OCI-M2 (cell line): Measurements from ENCODE around the gene PIH1D2.
A peak's percentile ranks its signal among the peaks of the same experiment; 100 is the strongest.
"Not testable (repeated sequence)": the region's sequence is repeated elsewhere in the genome, so short reads cannot be mapped to it uniquely, and the experiment has no call there.

Source experiments
- DNase-seq: peaks from one replicate; lab custom pipeline; 2025; ENCODE audit not compliant: unreplicated experiment; lab: John Stamatoyannopoulos, UW

PIH1D2 gene

GRCh38 chr11:112073941-112074811 is at the start of gene PIH1D2, which contains the start of gene NKAPD1:
Gene PIH1D2, minus strand, starts transcription at chr11:112074017. Its CDS starts 843 bp downstream, at chr11:112073174.
Gene NKAPD1, plus strand, starts transcription at chr11:112074299. Its CDS starts 1,276 bp downstream, at chr11:112075575.
- peak; percentile 42 for DNase-seq

- no peak for DNase-seq
Measured at GRCh38 chr11:112123129-112123528, 49.3 kb upstream of the PIH1D2 start.

DNA sequence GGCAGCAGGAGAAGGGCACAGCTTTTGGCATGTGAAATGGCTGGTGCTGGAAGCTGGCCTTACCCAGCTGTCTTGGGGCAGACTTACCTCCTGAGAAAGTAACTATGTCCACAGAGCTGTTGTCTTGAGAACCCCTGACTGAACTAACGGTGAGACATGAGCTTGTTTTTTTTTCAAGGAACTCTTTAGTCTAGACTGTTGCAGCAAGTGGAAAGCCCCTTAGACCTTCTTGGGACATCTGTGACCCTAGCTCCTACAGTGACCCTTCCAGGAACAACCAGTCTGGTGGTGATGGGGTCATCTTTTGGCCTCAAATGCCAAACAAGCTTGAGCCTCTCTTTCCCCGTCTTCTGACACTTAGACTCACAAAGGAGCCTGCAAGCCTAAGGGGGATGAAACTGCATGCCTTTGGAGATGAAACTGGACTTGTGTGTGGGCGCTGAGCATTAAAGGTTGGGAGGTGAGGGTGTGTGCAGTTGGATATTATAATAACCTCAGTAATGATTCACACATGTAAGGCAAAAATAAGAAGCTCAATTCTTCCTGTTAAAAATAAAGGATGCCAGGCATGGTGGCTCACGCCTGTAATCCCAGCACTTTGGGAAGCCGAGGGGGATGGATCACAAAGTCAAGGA is 48.3 kb upstream of the PIH1D2 start:
- DNase-seq: no peak

DNA sequence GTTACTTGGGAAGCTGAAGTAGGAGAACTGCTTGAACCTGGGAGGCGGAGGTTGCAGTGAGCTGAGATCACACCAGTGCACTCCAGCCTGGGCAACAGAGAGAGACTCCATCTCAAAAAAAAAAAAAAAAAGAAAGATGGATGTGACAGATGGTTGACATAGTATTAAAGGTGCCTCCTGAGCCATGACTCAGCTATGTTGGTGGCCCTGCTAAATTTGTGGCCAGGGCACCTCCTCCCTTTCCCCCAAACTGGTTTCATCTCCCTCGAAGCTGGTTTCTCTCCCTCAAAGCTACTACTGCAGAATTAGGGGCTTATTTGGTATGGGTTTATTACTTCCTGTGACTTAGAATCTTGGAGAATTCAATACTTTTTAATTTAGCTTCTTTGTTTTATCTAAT is 44.4 kb upstream of the PIH1D2 start:
- DNase-seq: no peak

- DNase-seq: no peak
Measured at GRCh38 chr11:112115386-112115785, 41.6 kb upstream of the PIH1D2 start.

- no peak for DNase-seq
Measured at GRCh38 chr11:112114460-112114859, 40.6 kb upstream of the PIH1D2 start.

DNA sequence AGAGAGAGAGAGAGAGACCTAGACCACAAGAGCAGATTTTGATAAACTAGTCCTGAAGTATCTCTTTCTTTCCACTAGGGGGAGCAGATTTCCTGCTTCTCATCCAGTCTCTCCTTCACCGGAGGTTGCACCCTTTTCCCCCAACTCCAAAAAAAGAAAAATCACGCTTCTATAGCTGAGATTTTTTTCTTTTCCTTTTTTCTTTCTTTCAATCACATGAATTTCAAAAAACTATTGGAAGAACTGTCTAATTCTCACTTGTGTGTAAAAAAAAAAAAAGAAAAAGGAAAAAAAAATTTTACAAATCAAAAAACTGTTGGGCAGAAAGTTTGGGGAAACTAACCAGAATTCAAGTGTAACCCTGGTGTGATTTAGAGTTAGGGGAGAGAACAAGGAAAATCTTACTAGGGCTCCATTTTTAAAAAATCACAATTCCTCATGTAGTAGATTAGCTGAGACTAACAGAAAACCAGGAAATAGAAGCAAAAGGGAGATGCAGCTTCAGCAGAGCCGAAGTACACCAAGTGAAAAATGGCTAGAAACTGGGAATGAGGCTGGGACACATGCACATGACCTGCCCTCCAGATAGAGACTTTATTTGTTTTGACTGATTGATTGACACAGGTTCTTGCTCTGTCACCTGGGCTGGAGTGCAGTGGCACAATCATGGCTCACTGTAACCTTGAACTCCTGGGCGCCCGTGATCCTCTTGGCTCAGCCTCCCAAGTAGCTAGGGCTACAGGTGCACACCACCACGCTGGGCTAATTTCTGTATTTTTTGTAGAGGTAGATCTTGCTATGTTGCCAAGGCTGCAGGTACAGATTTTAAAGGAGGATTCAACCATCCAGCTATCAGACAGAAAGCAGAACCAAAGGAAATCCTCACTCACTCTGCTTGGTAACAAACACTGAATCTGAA is 40.0 kb upstream of the PIH1D2 start:
- no peak for DNase-seq

GRCh38 chr11:112106070-112106469 is 32.3 kb upstream of the PIH1D2 start:
- no peak for DNase-seq

DNA sequence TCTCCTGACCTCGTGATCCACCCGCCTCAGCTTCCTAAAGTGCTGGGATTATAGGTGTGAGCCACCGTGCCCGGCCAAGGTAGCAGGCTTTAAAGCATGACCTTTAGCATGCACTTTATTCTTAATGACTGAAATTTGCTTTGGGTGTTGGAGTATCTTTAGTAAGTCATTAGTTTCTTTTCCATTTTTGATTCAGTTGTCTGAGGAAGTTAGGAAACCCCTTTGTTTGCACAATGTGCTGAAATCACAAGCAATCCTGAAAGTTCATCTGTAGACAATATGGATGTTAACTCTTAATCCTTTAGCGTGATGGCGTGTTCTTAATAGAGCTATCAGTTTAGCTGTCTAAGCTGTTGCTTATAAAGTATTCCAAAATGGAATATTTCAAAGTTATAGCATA is 29.6 kb upstream of the PIH1D2 start:
- no peak for DNase-seq

DNA sequence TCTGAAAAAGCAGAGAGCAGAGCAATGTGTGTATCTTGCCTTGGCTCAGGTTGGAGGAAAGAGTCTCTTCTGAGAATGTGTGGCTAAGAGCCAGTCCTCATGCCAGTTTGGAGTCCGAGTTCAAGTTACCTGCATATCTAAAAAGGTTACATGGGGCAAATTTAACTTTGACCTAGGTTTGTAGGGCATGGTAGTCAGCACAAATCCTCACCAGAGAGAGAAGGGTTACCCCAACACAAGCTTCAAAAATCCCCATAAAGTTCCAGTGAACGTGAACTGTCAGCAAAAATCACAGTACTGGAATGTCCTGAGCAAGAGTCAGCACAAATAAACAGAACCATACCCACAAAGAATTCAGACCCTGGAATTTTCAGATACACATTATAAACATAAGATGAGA is 26.6 kb upstream of the PIH1D2 start:
- no peak for DNase-seq

- DNase-seq: no peak
Measured at GRCh38 chr11:112097734-112098528, 24.1 kb upstream of the PIH1D2 start.

GRCh38 chr11:112096194-112096593 is 22.4 kb upstream of the PIH1D2 start:
- no peak for DNase-seq

DNA sequence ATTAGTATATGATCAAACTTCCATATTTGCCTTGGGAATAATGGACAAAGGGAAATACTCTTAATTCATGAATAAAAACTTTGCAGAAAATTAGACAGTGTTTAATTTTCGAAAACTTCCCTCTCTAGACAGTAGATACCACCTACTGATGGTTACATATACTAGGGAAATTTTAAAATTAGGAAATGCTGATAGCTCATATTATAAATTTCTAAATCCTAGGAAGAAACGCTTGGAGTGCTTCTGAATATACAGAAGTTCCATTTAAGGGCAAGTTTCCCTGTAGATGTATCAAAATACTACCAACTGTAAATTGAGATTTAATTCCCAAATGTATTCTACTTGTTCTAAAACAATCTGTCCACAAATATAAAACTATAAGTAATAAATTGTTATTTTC is 21.5 kb upstream of the PIH1D2 start:
- not testable (repeated sequence) for DNase-seq

GRCh38 chr11:112087212-112087611 is 13.4 kb upstream of the PIH1D2 start:
- DNase-seq: no peak

DNA sequence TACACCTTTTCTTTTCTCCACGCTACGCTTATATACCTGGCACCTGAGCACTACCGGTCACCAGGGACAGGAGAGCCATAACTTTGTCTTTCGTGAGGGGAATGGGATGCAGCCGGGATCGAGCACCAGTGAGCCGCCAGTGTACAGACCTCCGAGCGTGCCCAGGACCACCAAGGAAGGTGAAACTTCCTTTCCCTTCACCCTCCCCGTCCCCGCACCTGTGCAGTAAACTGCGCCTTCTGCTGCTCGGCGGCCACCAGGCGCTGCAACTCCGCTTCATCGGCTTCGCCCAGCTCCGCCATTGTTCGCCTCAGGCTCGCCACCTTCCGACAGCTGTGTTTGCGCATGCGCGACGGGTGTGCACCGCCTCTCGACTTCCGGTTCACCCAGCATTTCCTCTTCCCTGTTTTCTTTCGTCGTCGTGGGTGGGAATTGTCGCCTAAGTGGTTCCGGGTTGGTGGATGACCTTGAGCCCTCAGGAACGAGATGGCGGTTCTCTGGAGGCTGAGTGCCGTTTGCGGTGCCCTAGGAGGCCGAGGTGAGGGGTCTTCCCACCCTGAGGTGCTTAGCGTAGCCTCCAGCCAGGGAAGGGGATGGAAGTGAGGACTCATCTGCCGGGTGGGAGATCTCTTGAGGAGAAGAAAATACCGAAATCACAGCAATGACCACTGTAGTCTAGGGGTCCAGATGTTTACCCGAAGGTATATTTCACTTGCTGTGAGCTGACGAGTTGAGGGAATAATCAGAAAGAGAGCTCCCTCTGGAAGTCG is 12.8 kb upstream of the PIH1D2 start, which contains the start of the genes SDHD and TIMM8B:
SDHD (plus strand) TSS at position 452 of the 770 bp plus-strand sequence; CDS start at position 487, 35 bp downstream.
TIMM8B (minus strand) TSS at position 335 of the 770 bp plus-strand sequence; CDS start at position 302, 33 bp downstream.
- DNase-seq: peak; percentile 25

DNA sequence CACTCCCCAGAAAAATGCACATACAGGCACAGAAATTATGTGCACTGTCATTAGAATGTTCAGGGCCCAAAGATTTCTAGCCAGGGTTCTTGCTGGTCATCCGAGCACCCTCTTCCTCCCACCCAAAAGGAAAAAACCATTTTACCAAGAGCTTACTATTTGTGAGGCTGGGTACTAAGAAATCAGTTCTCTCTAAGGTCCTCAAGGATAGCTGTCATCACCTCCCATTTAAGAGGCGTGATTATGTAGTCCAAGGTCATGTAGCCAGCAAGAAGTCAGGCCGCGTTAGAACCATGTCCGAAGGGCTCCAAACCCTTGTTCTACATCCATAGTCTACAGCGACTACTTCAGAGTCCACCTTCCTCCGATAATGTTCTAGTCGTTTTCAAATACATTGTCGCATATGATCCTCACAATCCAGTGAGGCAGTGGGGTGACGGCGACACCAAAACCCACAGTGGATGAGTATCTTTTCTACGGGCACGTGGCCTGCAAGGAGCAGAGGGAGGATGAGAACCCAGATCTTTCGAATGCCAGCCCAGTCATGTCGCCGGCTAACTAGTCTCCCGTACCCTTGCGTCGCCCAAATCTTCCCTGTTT is 12.1 kb upstream of the PIH1D2 start:
- DNase-seq: peak; percentile 28

GRCh38 chr11:112082729-112083128 is 8.9 kb upstream of the PIH1D2 start:
- DNase-seq: no peak

- no peak for DNase-seq
Measured at GRCh38 chr11:112062923-112063322, 10.9 kb downstream of the PIH1D2 start.

GRCh38 chr11:112058103-112058502 is 15.7 kb downstream of the PIH1D2 start:
- no peak for DNase-seq
